Activated T-cell treated with anti-CD3 and anti-CD28 coated beads, Interleukin-2, amount 50 U/mL, for 72 hours (primary cell): ENCODE measurements around the gene ZDHHC24. TPM values are rescaled to one million over a fixed set of nuclear protein-coding genes. Genes with fewer than 3 reads are reported as not detected.

Experiments used
- ATAC-seq, 2 donors: fragments of 150-1000 bp; cut with Tn5 transposase; replicated peaks in 1 of 2; 2 replicates each; pipeline ENCODE4 v1.10.0; 2021; ENCODE audit warnings: moderate library complexity in 2 of 2, mild to moderate bottlenecking in 1 of 2
- DNase-seq, 2 donors: peaks; one replicate each; pipeline ENCODE4 v3.0.0; 2021 to 2022; ENCODE audit warnings: mixed read lengths in 1 of 2
- H3K27ac Mint-ChIP-seq: one replicate; pipeline ENCODE4 v1.8.0; 2022; ENCODE audit warnings: mild to moderate bottlenecking, moderate library complexity, mixed read lengths
- H3K27me3 Mint-ChIP-seq: one replicate; pipeline ENCODE4 v1.8.0; 2022; ENCODE audit warnings: low read depth, mixed read lengths
- H3K36me3 Mint-ChIP-seq, 2 donors: one replicate each; pipeline ENCODE4 v1.8.0; 2022; ENCODE audit warnings: mixed read lengths in 2 of 2, mild to moderate bottlenecking in 1 of 2; ENCODE audit not compliant: insufficient read depth in 2 of 2
- H3K4me1 Mint-ChIP-seq: one replicate; pipeline ENCODE4 v1.8.0; 2022; ENCODE audit warnings: low read depth, mixed read lengths
- H3K4me3 Mint-ChIP-seq, 2 donors: one replicate each; pipeline ENCODE4 v1.8.0; 2022; ENCODE audit warnings: mild to moderate bottlenecking in 2 of 2, mixed read lengths in 2 of 2, moderate library complexity in 2 of 2
- H3K9me3 Mint-ChIP-seq, 2 donors: one replicate each; pipeline ENCODE4 v1.8.0; 2022; ENCODE audit warnings: mixed read lengths in 2 of 2
- total RNA-seq, 2 donors: library from RNA; stranded (reverse); gene quantifications; one replicate each; pipeline ENCODE4 v1.2.3, GENCODE V29; 2022

ZDHHC24 gene
- total RNA-seq, 2 donors from 2014 or later: 19.8 to 22.0 TPM

GRCh38 chr11:66530927-66531709, 14.7 kb downstream of the ZDHHC24 start:
- Mint-ChIP-seq H3K27ac (no peak overlapping the region), H3K4me3 (no peak overlapping the region), H3K36me3 (peaks cover 3 to 7% of the 10 kb centered on the region in 2 donors), H3K9me3 (no peaks in the 10 kb centered on the region), H3K4me1 (peaks cover 6% of the 10 kb centered on the region), H3K27me3 (no peaks in the 10 kb centered on the region)
- no peak for DNase-seq
- no peak for ATAC-seq

GRCh38 chr11:66529655-66530054, 16.2 kb downstream of the ZDHHC24 start:
- Mint-ChIP-seq H3K4me1 (peaks cover 6% of the 10 kb centered on the region), H3K27me3 (no peaks in the 10 kb centered on the region), H3K4me3 (no peak overlapping the region), H3K36me3 (peaks cover 0 to 3% of the 10 kb centered on the region in 2 donors), H3K9me3 (no peaks in the 10 kb centered on the region), H3K27ac (no peak overlapping the region)
- ATAC-seq (no peak), DNase-seq (no peak)

- Mint-ChIP-seq H3K4me3 (no peak overlapping the region), H3K27me3 (no peaks in the 10 kb centered on the region), H3K4me1 (peaks cover 6% of the 10 kb centered on the region), H3K27ac (no peak overlapping the region), H3K36me3 (peaks cover 0 to 3% of the 10 kb centered on the region in 2 donors), H3K9me3 (no peaks in the 10 kb centered on the region)
- no peak for ATAC-seq
- no peak for DNase-seq
Observed at GRCh38 chr11:66529069-66529468, 16.8 kb downstream of the ZDHHC24 start.

GRCh38 chr11:66524304-66525040, 21.4 kb downstream of the ZDHHC24 start:
- Mint-ChIP-seq H3K27ac (no peak overlapping the region), H3K36me3 (peaks cover 2 to 8% of the 10 kb centered on the region in 2 donors), H3K27me3 (no peaks in the 10 kb centered on the region), H3K9me3 (no peaks in the 10 kb centered on the region), H3K4me1 (no peaks in the 10 kb centered on the region), H3K4me3 (no peak overlapping the region)
- DNase-seq (no peak), ATAC-seq (no peak)

GRCh38 chr11:66523611-66524010, 22.2 kb downstream of the ZDHHC24 start:
- H3K36me3 Mint-ChIP-seq: peaks cover 2 to 8% of the 10 kb centered on the region in 2 donors
- no peak for ATAC-seq
- no peak overlapping the region for H3K27ac Mint-ChIP-seq
- no peaks in the 10 kb centered on the region for H3K4me1 Mint-ChIP-seq
- no peaks in the 10 kb centered on the region for H3K27me3 Mint-ChIP-seq
- H3K9me3 Mint-ChIP-seq: no peaks in the 10 kb centered on the region
- no peak for DNase-seq
- no peak overlapping the region for H3K4me3 Mint-ChIP-seq

- Mint-ChIP-seq H3K27me3 (no peaks in the 10 kb centered on the region), H3K27ac (peak overlapping the region; percentile 10), H3K9me3 (no peaks in the 10 kb centered on the region), H3K4me3 (peak overlapping the region; percentile 93), H3K36me3 (peaks cover 0 to 2% of the 10 kb centered on the region in 2 donors), H3K4me1 (peaks cover 10% of the 10 kb centered on the region)
- ATAC-seq: no peak
- DNase-seq: no peak
Observed at GRCh38 chr11:66510990-66511339, 34.9 kb downstream of the ZDHHC24 start.

- Mint-ChIP-seq H3K4me1 (peaks cover 10% of the 10 kb centered on the region), H3K9me3 (no peaks in the 10 kb centered on the region), H3K27ac (peak within 1 kb of the TSS; percentile 10), H3K27me3 (no peaks in the 10 kb centered on the region), H3K36me3 (peaks cover 0 to 2% of the 10 kb centered on the region in 2 donors), H3K4me3 (peak within 1 kb of the TSS; percentile 93)
- peak; percentile 89 for DNase-seq
- ATAC-seq: peak; percentile 99
Observed at GRCh38 chr11:66510271-66510989, 35.4 kb downstream of the ZDHHC24 start, which contains the start of gene BBS1. Gene BBS1, plus strand, starts transcription at chr11:66510635. Its CDS starts 25 bp downstream, at chr11:66510660.

GRCh38 chr11:66509131-66509561, 36.7 kb downstream of the ZDHHC24 start:
- Mint-ChIP-seq H3K4me3 (no peak overlapping the region), H3K4me1 (peaks cover 10% of the 10 kb centered on the region), H3K36me3 (peaks cover 2% of the 10 kb centered on the region in 2 donors), H3K9me3 (no peaks in the 10 kb centered on the region), H3K27ac (no peak overlapping the region), H3K27me3 (no peaks in the 10 kb centered on the region)
- ATAC-seq (no peak), DNase-seq (no peak)

GRCh38 chr11:66505276-66505816, 40.5 kb downstream of the ZDHHC24 start:
- Mint-ChIP-seq H3K4me1 (no peaks in the 10 kb centered on the region), H3K27me3 (no peaks in the 10 kb centered on the region), H3K4me3 (no peak overlapping the region), H3K36me3 (peaks cover 2 to 4% of the 10 kb centered on the region in 2 donors), H3K27ac (no peak overlapping the region), H3K9me3 (no peaks in the 10 kb centered on the region)
- no peak for ATAC-seq
- no peak for DNase-seq

- Mint-ChIP-seq H3K36me3 (peaks cover 0 to 11% of the 10 kb centered on the region in 2 donors), H3K4me1 (no peaks in the 10 kb centered on the region), H3K27me3 (no peaks in the 10 kb centered on the region), H3K9me3 (no peaks in the 10 kb centered on the region), H3K4me3 (no peak overlapping the region), H3K27ac (no peak overlapping the region)
- no peak for ATAC-seq
- no peak for DNase-seq
Observed at GRCh38 chr11:66498506-66498905, 47.3 kb downstream of the ZDHHC24 start.

GRCh38 chr11:66497206-66497605, 48.6 kb downstream of the ZDHHC24 start:
- H3K27ac Mint-ChIP-seq: no peak overlapping the region
- peaks cover 0 to 13% of the 10 kb centered on the region in 2 donors for H3K36me3 Mint-ChIP-seq
- no peak overlapping the region for H3K4me3 Mint-ChIP-seq
- no peak for ATAC-seq
- no peaks in the 10 kb centered on the region for H3K27me3 Mint-ChIP-seq
- no peak for DNase-seq
- no peaks in the 10 kb centered on the region for H3K4me1 Mint-ChIP-seq
- H3K9me3 Mint-ChIP-seq: no peaks in the 10 kb centered on the region

GRCh38 chr11:66495401-66495854, 50.4 kb downstream of the ZDHHC24 start:
- H3K4me3 Mint-ChIP-seq: no peak overlapping the region
- no peaks in the 10 kb centered on the region for H3K9me3 Mint-ChIP-seq
- H3K27ac Mint-ChIP-seq: no peak overlapping the region
- no peaks in the 10 kb centered on the region for H3K4me1 Mint-ChIP-seq
- DNase-seq (peak in 1 of 2 donors; percentile 27), ATAC-seq (no peak)
- peaks cover 0 to 13% of the 10 kb centered on the region in 2 donors for H3K36me3 Mint-ChIP-seq
- H3K27me3 Mint-ChIP-seq: no peaks in the 10 kb centered on the region
